Parathyroid adenoma (tissue), 2 donors: ENCODE measurements around the gene TRIM28.
"Not testable (repeated sequence)": the region's sequence is repeated elsewhere in the genome, so short reads cannot be mapped to it uniquely, and the experiment has no call there.

ENCODE experiments used
- H2AFZ ChIP-seq: fragments of 300-600 bp; sonication (generic); one replicate; pipeline ENCODE4 v1.7.0; 2017; ENCODE audit warnings: antibody characterized with exemption, mild to moderate bottlenecking
- H3K27ac ChIP-seq: fragments of 300-600 bp; sonication (generic); one replicate; pipeline ENCODE4 v1.7.0; 2017
- H3K27me3 ChIP-seq: fragments of 300-600 bp; sonication (generic); one replicate; pipeline ENCODE4 v1.7.0; 2017; ENCODE audit warnings: low read length; ENCODE audit not compliant: control insufficient read depth, insufficient read depth
- H3K36me3 ChIP-seq: fragments of 300-600 bp; sonication (generic); one replicate; pipeline ENCODE4 v1.7.0; 2017; ENCODE audit warnings: low read length; ENCODE audit not compliant: control insufficient read depth, insufficient read depth
- H3K4me1 ChIP-seq: fragments of 300-600 bp; sonication (generic); one replicate; pipeline ENCODE4 v1.7.0; 2017; ENCODE audit warnings: control low read depth
- H3K4me2 ChIP-seq: fragments of 300-600 bp; sonication (generic); one replicate; pipeline ENCODE4 v1.7.0; 2017; ENCODE audit warnings: low read length
- H3K4me3 ChIP-seq: fragments of 300-600 bp; sonication (generic); one replicate; pipeline ENCODE4 v1.7.0; 2017; ENCODE audit warnings: low read depth, low read length
- H3K79me2 ChIP-seq: fragments of 300-600 bp; sonication (generic); one replicate; pipeline ENCODE4 v1.7.0; 2017; ENCODE audit warnings: control low read depth
- H3K9ac ChIP-seq: fragments of 300-600 bp; sonication (generic); one replicate; pipeline ENCODE4 v1.7.0; 2017; ENCODE audit warnings: mild to moderate bottlenecking
- H3K9me3 ChIP-seq: fragments of 300-600 bp; sonication (generic); one replicate; pipeline ENCODE4 v1.7.0; 2017; ENCODE audit warnings: low read length; ENCODE audit not compliant: control insufficient read depth
- TF ChIP-seq, protein P1 (sequence below): fragments of 300-600 bp; sonication (generic); IDR thresholded peaks from one replicate; pipeline ENCODE4 v1.7.0; 2017; ENCODE audit warnings: antibody characterized with exemption, mild to moderate bottlenecking
- donor health status: primary hyperparathyroidism.

TRIM28 gene

GRCh38 chr19:58575183-58576041 is 31.5 kb downstream of the TRIM28 start:
- Histone ChIP-seq H3K79me2 (peaks cover 11% of the 10 kb centered on the region), H3K27me3 (no peaks in the 10 kb centered on the region), H3K4me1 (peaks cover 8% of the 10 kb centered on the region), H3K36me3 (no peaks in the 10 kb centered on the region), H3K9ac (peak overlapping the region; percentile 13), H2AFZ (peak overlapping the region; percentile 79), H3K4me2 (peak overlapping the region; percentile 90), H3K9me3 (no peaks in the 10 kb centered on the region), H3K4me3 (peak overlapping the region; percentile 91), H3K27ac (peak overlapping the region; percentile 99)
- TF ChIP-seq, protein P1, sequence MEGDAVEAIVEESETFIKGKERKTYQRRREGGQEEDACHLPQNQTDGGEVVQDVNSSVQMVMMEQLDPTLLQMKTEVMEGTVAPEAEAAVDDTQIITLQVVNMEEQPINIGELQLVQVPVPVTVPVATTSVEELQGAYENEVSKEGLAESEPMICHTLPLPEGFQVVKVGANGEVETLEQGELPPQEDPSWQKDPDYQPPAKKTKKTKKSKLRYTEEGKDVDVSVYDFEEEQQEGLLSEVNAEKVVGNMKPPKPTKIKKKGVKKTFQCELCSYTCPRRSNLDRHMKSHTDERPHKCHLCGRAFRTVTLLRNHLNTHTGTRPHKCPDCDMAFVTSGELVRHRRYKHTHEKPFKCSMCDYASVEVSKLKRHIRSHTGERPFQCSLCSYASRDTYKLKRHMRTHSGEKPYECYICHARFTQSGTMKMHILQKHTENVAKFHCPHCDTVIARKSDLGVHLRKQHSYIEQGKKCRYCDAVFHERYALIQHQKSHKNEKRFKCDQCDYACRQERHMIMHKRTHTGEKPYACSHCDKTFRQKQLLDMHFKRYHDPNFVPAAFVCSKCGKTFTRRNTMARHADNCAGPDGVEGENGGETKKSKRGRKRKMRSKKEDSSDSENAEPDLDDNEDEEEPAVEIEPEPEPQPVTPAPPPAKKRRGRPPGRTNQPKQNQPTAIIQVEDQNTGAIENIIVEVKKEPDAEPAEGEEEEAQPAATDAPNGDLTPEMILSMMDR, result peak; percentile 18

DNA sequence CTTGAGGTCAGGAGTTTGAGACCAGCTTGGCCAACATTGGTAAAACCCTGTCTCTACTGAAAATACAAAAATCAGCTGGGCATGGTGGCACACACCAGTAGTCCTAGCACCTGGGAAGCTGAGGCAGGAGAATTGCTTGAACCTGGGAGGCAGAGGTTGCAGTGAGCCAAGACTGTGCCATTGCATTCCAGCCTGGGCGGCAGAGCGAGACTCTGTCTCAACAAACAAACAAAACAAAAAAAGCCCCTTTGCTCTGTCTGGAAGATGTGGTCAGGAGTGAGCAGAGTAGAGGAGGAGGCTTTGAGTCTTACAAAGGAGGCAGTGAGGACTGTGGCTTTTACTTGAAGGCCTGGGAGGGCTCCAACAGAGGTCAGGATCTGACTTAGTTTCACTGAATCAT is 33.7 kb downstream of the TRIM28 start:
- not testable (repeated sequence) for H3K27ac ChIP-seq, H3K4me1 ChIP-seq, H3K4me2 ChIP-seq, H3K9me3 ChIP-seq, H3K27me3 ChIP-seq, H3K4me3 ChIP-seq, H3K36me3 ChIP-seq, H3K9ac ChIP-seq, H2AFZ ChIP-seq
- H3K79me2 ChIP-seq, result peaks cover 16% of the 10 kb centered on the region

DNA sequence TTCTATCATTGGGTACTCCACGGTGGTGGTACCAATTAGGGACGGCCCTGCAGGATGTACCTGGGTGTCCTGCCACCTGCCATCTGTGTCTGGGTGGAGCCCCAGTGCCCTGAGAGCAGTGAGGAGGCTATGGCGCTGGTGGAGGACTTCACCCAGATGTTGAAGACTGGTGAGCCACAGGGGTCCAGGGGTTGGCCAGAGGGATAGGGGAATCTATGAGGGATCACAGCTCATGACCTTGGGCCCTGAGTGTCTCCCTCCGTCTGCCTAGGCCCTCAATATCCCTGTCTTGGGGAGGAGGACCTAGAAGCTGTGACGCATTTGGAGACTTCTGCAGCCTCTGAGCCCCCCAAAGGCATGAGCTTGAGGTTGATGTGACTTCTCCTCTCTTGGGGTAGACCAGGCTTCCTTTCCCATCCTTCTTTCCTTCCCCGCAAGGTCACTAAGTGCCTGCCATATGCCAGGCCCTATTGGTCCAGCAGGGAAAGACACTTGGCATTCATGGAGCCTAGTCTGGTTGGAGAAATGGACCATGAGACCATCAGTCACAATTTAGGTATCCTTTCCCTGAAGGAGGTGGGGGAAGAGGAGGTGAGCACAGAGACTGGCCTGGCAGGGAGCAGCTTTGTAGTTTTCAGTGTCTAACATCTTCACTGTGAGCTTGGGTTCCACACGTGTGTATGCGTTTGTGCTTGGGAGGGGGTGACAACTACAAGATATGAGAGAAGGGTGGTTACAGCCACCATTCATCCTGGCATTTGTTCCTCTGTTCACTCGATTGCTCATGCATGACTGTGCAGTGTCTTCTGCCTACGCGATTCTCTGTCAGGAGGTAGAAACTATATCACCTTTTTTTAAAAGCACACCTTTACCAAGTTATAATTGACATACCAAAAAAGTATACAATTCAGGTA is 34.4 kb downstream of the TRIM28 start:
- TF ChIP-seq, protein P1, result no peak
- Histone ChIP-seq H3K36me3 (no peaks in the 10 kb centered on the region), H2AFZ (no peak overlapping the region), H3K9me3 (no peaks in the 10 kb centered on the region), H3K9ac (no peak overlapping the region), H3K27ac (no peak overlapping the region), H3K4me1 (peaks cover 3% of the 10 kb centered on the region), H3K4me3 (no peak overlapping the region), H3K79me2 (peaks cover 20% of the 10 kb centered on the region), H3K27me3 (no peaks in the 10 kb centered on the region), H3K4me2 (no peak overlapping the region)

- no peak overlapping the region for H3K4me2 ChIP-seq
- H3K4me3 ChIP-seq, result no peak overlapping the region
- H3K27ac ChIP-seq, result no peak overlapping the region
- H3K36me3 ChIP-seq, result no peaks in the 10 kb centered on the region
- peaks cover 3% of the 10 kb centered on the region for H3K4me1 ChIP-seq
- H3K9ac ChIP-seq, result no peak overlapping the region
- H3K27me3 ChIP-seq, result no peaks in the 10 kb centered on the region
- TF ChIP-seq, protein P1, result no peak
- no peaks in the 10 kb centered on the region for H3K9me3 ChIP-seq
- H3K79me2 ChIP-seq, result peaks cover 25% of the 10 kb centered on the region
- no peak overlapping the region for H2AFZ ChIP-seq
Measured at GRCh38 chr19:58579473-58580142, 35.7 kb downstream of the TRIM28 start.
